Measurements from ENCODE around the gene TYW1. TPM values are rescaled to one million over a fixed set of nuclear protein-coding genes. Genes with fewer than 3 reads are reported as not detected.
"Not testable (repeated sequence)": the region's sequence is repeated elsewhere in the genome, so short reads cannot be mapped to it uniquely, and the experiment has no call there.

The TYW1 gene
- total RNA-seq, 1 experiment from 2014 or later: 15.3 TPM

DNA sequence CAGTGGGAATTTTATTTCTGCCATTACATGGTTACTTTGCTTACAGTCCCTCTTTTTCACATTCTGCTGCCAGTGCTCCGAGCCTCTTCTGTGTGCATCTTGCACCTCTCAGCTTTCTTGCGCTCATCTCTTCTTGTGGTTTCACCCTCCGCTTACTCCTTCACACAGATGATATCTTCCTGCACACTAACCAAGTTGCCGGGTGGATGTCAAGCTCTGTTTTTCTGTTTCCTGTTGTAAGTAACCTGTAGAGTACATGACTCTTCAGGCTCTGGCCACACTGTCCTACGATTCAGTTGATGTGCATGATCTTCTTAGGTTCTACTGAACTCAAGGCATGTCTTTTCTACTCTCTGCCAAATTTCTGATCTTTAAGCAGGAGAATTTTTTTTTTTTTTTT lies 166.7 kb downstream of the TYW1 start:
- H3K9me3 Mint-ChIP-seq; H3K36me3 Mint-ChIP-seq; ATAC-seq; H3K27me3 Mint-ChIP-seq (ENCODE audit: low read depth); H3K4me1 Mint-ChIP-seq; DNase-seq (ENCODE audit: low spot score); CTCF ChIA-PET; POLR2A ChIA-PET; H3K4me3 Mint-ChIP-seq: not testable (repeated sequence)
- peak overlapping the region; percentile 42 for H3K27ac Mint-ChIP-seq

DNA sequence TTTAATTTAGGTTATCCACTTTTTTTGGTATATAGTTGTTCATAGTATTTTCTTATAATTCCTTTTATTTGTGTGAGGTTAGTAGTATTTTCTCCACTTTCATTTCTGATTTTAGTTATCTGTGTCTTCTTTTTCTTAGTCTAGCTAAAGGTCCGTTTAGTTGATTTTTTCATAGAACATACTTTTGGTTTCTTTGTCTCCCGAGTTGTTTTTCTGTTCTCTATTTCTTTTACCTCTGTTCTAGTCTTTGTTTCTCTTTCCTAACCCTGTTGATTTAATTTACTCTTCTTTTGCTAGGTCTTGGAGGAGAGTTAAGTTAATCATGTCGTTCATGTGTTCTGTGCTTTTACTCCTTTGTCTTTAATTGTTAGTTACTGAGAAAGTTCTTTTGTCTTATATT lies 174.5 kb downstream of the TYW1 start:
- H3K36me3 Mint-ChIP-seq; H3K4me1 Mint-ChIP-seq; H3K9me3 Mint-ChIP-seq; POLR2A ChIA-PET; H3K4me3 Mint-ChIP-seq; CTCF ChIA-PET; ATAC-seq; H3K27me3 Mint-ChIP-seq (ENCODE audit: low read depth); DNase-seq (ENCODE audit: low spot score): not testable (repeated sequence)
- H3K27ac Mint-ChIP-seq: 0 out of 2 replicates have a peak overlapping the region, but pooled peaks have one; percentile 28

DNA sequence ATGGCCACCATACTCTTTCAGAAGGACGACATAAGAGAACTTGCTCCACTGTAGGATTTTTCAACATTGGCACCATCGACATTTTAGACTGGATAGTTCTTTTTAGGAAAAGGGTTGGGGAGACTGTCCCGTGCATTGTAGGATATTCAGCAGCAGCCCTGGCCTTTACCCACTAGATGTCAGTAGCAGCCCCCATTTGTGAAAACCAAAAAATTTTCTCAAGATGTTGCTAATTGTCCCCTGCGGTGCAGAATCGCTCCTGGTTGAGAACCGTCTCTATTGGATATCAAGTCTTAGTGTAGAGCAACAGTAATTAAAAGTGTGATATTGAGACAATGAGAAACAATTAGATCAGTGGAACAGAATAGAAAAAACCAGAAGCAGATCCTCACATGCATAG lies 180.1 kb downstream of the TYW1 start:
- H3K27ac Mint-ChIP-seq; H3K27me3 Mint-ChIP-seq (ENCODE audit: low read depth); H3K9me3 Mint-ChIP-seq; DNase-seq (ENCODE audit: low spot score); POLR2A ChIA-PET; CTCF ChIA-PET; H3K4me3 Mint-ChIP-seq; H3K36me3 Mint-ChIP-seq: not testable (repeated sequence)
- peak; percentile 83 for ATAC-seq
- H3K4me1 Mint-ChIP-seq: peaks cover 12% of the 10 kb centered on the region

DNA sequence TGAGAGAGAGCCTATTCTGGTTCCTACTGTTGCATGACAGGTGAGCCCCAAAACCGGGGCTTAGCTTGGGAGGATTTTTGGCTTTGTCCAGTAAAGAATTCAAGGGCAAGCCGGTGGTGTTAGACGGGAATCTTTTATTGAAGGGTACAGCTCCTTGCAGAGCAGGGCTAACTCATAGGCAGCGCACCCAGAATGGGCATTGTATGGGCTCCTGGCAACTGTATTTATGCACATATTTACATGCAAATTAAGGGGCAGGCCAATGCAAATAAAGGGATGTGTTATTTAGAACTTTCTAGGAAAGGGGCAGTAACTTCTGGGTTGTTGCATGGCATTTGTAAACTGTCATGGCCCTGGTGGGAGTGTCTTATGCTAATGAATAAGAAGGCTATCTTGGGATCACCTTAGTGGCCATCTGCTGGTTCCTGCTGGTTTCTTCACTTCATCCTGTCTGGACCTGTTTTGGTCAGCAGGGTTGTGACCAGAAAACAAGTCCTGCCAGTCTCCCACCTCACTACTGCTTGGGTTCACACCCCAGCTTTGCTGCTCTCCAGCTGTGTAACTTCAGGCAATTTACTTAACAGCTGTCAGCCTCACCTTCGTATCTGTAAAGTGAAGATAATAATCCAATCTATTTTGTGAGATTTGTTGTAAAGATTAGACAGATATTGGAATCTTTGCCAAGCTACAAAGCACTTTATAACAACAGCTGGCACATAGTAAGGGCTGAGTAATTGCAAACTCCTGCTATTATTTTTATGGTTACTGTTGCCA lies 182.5 kb downstream of the TYW1 start:
- POLR2A ChIA-PET, H3K36me3 Mint-ChIP-seq: not testable (repeated sequence)
- H3K27ac Mint-ChIP-seq: peak overlapping the region; percentile 95

DNA sequence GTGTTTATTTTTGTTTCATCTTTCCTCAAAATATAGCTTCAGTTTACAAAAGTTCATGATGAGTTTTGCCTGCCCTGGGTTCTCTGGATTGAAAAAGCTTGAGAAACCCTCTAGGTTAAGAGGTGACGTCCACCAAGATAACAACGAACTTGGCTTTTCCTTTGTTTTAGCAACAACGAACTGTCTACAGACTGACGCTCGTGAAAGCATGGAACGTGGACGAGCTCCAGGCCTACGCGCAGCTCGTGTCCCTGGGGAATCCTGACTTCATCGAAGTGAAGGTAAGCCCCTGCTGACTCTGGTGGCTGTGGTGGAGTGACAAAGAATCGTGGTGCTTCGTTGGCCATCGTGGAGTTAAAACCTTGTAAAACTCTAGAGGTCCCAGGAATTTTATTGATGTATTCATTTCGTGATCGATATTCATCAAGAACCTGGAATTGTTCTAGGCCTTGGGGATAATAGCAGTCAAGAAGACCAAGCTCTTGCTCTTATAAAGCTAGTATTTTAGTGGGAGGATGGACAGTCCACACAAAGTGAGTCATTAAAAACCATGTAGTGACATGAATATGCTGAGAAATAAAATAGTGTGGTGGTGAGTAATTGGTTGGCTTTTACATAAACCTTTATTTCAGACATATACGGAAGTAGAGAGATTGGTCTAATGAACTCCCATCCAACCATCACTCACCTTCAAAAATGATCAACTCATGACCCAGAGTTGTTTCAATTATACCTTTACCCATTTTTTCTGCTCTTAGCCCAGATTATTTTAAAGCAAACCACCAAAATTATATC lies 186.5 kb downstream of the TYW1 start:
- POLR2A ChIA-PET; CTCF ChIA-PET; H3K4me1 Mint-ChIP-seq; H3K4me3 Mint-ChIP-seq; ATAC-seq; H3K9me3 Mint-ChIP-seq; DNase-seq (ENCODE audit: low spot score); H3K27me3 Mint-ChIP-seq (ENCODE audit: low read depth); H3K27ac Mint-ChIP-seq; H3K36me3 Mint-ChIP-seq: not testable (repeated sequence)

More for the DNA sequence above, 182.5 kb downstream of the TYW1 start:
- peaks cover 12% of the 10 kb centered on the region for H3K4me1 Mint-ChIP-seq
- CTCF ChIA-PET; H3K27me3 Mint-ChIP-seq (ENCODE audit: low read depth); H3K9me3 Mint-ChIP-seq; H3K4me3 Mint-ChIP-seq: not testable (repeated sequence)
- DNase-seq (ENCODE audit: low spot score) (peak; percentile 36), ATAC-seq (peak; percentile 90)

DNA sequence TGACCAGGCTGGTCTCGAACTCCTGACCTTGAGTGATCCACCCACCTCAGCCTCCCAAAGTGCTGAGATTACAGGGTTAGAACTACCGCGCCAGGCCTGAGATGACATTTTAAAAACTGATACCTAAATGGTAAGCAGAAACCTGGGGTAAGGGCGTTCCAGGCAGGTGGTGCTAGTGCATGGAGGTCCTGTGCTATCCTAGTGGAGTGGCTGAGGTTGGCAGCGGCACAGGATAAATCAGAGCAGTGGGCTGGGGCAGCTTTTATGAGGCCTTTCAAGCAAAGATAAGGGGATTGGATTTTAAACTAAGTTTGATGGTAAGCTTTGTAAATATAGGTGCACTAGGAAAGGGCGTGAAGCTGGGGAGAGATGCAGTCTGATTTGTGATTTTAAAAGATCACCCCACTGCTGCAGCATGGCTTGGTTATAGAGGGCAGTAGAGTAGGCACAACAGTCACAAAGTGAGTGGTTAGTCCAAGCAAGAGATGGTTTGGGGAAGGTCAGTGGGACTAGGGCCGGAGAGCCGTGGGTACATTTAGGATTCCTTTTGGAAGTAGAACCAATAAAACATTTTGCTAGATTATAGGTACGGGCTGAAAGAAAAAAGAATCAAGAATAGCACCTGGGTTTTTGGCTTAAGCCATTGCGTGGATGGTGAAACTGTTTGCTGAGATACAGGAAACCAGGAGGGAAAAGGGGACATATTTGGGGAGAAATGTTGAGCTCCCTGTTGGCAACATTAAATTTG lies 188.5 kb downstream of the TYW1 start:
- CTCF ChIA-PET; DNase-seq (ENCODE audit: low spot score); H3K36me3 Mint-ChIP-seq; H3K27me3 Mint-ChIP-seq (ENCODE audit: low read depth); H3K4me3 Mint-ChIP-seq; H3K9me3 Mint-ChIP-seq; POLR2A ChIA-PET: not testable (repeated sequence)
- peaks cover 19% of the 10 kb centered on the region for H3K4me1 Mint-ChIP-seq
- peak overlapping the region; percentile 53 for H3K27ac Mint-ChIP-seq
- peak; percentile 53; the same call in 1 of the 2 replicates for ATAC-seq

DNA sequence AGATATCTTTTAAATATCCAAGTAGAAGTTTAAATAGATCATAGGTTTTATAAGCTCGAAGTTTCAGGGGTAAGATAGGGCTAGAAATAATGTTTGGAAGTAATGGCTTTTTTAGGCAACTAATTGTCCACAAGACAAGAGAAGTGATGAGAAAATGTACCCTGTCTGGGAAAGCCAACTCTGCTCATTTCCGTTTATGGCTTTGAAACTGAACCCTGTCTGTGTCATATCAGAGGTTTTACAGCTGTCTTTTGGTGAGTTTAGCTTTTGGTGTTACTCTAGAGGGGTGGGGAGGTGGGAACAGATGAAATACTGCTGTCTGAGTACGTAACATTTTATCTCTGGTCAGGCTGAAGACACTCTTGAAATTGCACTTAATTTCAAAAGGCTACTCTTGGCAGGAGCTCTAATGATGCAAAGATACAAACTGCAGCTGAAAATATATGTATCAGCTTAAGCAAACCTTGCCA lies 189.1 kb downstream of the TYW1 start:
- H3K27ac Mint-ChIP-seq; ATAC-seq; H3K27me3 Mint-ChIP-seq (ENCODE audit: low read depth); CTCF ChIA-PET; H3K36me3 Mint-ChIP-seq; POLR2A ChIA-PET; H3K4me3 Mint-ChIP-seq; DNase-seq (ENCODE audit: low spot score); H3K9me3 Mint-ChIP-seq: not testable (repeated sequence)
- H3K4me1 Mint-ChIP-seq: peaks cover 25% of the 10 kb centered on the region

DNA sequence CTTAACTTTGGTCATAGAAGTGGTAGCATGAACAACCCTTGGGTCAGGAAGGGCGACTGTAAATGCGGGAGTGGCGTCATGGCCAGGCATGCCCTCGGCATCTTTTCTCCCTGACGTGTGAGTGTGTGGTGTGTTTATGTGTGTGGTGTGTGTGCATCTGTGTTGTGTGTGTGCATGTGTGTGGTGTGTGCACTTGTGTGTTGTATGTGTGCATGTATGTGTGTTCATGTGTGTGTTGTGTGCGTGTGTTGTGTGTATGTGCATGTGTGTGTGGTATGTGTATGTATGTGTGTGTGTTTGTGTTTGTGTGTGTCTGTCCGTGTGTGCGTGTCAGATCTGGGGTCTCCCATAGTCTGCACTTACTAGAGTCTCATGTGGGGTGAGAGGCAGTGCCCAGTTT lies 192.5 kb downstream of the TYW1 start:
- H3K9me3 Mint-ChIP-seq; DNase-seq (ENCODE audit: low spot score); H3K36me3 Mint-ChIP-seq; POLR2A ChIA-PET; H3K27me3 Mint-ChIP-seq (ENCODE audit: low read depth); ATAC-seq; CTCF ChIA-PET: not testable (repeated sequence)
- peak overlapping the region; percentile 96 for H3K27ac Mint-ChIP-seq
- H3K4me1 Mint-ChIP-seq: peaks cover 48% of the 10 kb centered on the region
- peak overlapping the region; percentile 45 for H3K4me3 Mint-ChIP-seq

DNA sequence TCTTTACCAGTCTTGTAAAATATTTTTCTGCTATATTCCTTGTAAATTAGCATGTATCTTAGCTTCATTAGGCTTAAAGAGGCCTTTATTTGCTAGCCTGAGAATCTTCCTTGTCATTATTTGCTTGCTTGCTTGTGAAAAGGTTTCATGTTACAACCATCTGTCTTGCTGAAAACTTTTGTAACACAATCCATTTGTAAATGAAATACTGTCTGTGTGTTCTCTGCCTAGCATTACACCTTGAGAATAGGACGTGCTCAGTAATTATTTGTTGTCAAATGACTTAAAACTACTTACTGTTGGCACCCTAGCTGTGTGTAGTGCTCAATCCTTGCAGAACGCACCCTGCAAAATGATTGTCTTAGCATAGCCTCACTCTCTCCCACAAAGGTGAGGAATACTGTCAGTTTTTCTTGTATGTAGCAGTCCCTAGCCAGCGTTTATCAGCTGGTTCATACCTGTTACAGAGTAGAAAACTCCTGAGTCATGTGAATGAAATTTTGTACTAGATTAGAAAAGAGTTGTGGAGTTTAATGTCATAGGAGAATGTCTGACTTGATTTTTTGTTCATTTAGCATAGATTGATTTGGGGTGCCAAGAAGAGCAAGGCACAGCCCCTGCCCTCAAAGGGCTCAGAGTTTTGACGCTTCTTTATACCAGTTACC lies 193.3 kb downstream of the TYW1 start:
- H3K27ac Mint-ChIP-seq: peak overlapping the region; percentile 96
- H3K4me3 Mint-ChIP-seq: peak overlapping the region; percentile 45
- H3K36me3 Mint-ChIP-seq; H3K9me3 Mint-ChIP-seq; DNase-seq (ENCODE audit: low spot score); H3K27me3 Mint-ChIP-seq (ENCODE audit: low read depth); POLR2A ChIA-PET; CTCF ChIA-PET: not testable (repeated sequence)
- ATAC-seq: peak; percentile 49
- peaks cover 48% of the 10 kb centered on the region for H3K4me1 Mint-ChIP-seq
